GM13977 (cell line): ENCODE data around the gene ADAMTS9.

Experiments
- DNase-seq: peaks from one replicate; pipeline ENCODE4 v3.0.0; 2012; ENCODE audit warnings: low spot score
- CTCF ChIP-seq: IDR thresholded peaks from 2 replicates; pipeline ENCODE4 v1.5.1; 2012; ENCODE audit warnings: mild to moderate bottlenecking, control low read depth; ENCODE audit not compliant: insufficient read depth; ENCODE audit errors: extremely low read depth, missing control alignments
- in situ Hi-C: fragments of 300-500 bp; cut with MboI; formaldehyde crosslinking; loops from one replicate; pipeline ENCODE4 v1.12.0; 2022; ENCODE audit warnings: low sequenced_read_pairs, low pct_unique_long_range_greater_than_20kb, mixed read lengths, inconsistent platforms; ENCODE audit not compliant: unreplicated experiment

Gene ADAMTS9

GRCh38 chr3:64566859-64567258, 120.9 kb downstream of the ADAMTS9 start:
- no peak for DNase-seq
- in situ Hi-C loops, result no loop called here
- no peak for TF ChIP-seq CTCF

GRCh38 chr3:64563751-64564150, 124.0 kb downstream of the ADAMTS9 start:
- DNase-seq, result no peak
- TF ChIP-seq CTCF, result no peak
- in situ Hi-C loops, result no loop called here

GRCh38 chr3:64561868-64562267, 125.9 kb downstream of the ADAMTS9 start:
- DNase-seq, result no peak
- in situ Hi-C loops, result no loop called here
- TF ChIP-seq CTCF, result no peak

- DNase-seq, result no peak
- in situ Hi-C loops, result no loop called here
- TF ChIP-seq CTCF, result no peak
Observed at GRCh38 chr3:64561325-64561843, 126.4 kb downstream of the ADAMTS9 start.

GRCh38 chr3:64560791-64561190, 127.0 kb downstream of the ADAMTS9 start:
- no peak for TF ChIP-seq CTCF
- DNase-seq, result no peak
- in situ Hi-C loops, result no loop called here

- no peak for TF ChIP-seq CTCF
- in situ Hi-C loops, result no loop called here
- no peak for DNase-seq
Observed at GRCh38 chr3:64559588-64559987, 128.2 kb downstream of the ADAMTS9 start.

- TF ChIP-seq CTCF, result no peak
- in situ Hi-C loops, result no loop called here
- DNase-seq, result no peak
Observed at GRCh38 chr3:64556046-64556445, 131.8 kb downstream of the ADAMTS9 start.
